MG63 (cell line): ENCODE results near the gene LUZP1. TPM values are rescaled to one million over a fixed set of nuclear protein-coding genes. Genes with fewer than 3 reads are reported as not detected.
A peak's percentile ranks its signal among the peaks of the same experiment; 100 is the strongest.
"Not testable (repeated sequence)": the region's sequence is repeated elsewhere in the genome, so short reads cannot be mapped to it uniquely, and the experiment has no call there.

Source experiments
- DNase-seq: peaks from one replicate; pipeline ENCODE4 v3.0.0-alpha.2; 2020
- H3K27me3 ChIP-seq: fragments of 250-450 bp; sonication (Bioruptor Pico); 2 replicates; pipeline ENCODE4 v1.5.1; 2020; ENCODE audit warnings: mild to moderate bottlenecking, moderate library complexity
- H3K36me3 ChIP-seq: fragments of 250-450 bp; sonication (Bioruptor Pico); 2 replicates; pipeline ENCODE4 v1.5.1; 2020; ENCODE audit warnings: mild to moderate bottlenecking, moderate library complexity
- H3K4me3 ChIP-seq: fragments of 250-450 bp; sonication (Bioruptor Pico); 2 replicates; pipeline ENCODE4 v1.5.1; 2020; ENCODE audit warnings: mild to moderate bottlenecking, moderate library complexity
- H3K9me3 ChIP-seq: fragments of 250-450 bp; sonication (Bioruptor Pico); 2 replicates; pipeline ENCODE4 v1.5.1; 2020; ENCODE audit warnings: mild to moderate bottlenecking, moderate library complexity
- total RNA-seq: library from RNA; depleted of rRNA; stranded (reverse); fragments of >200 nt; shearing (Covaris generic); gene quantifications from 2 replicates; pipeline ENCODE4 v1.2.3, GENCODE V29; 2014; ENCODE audit warnings: low replicate concordance

Gene LUZP1
- total RNA-seq, 1 experiment from 2014 or later, result 18.2 TPM

DNA sequence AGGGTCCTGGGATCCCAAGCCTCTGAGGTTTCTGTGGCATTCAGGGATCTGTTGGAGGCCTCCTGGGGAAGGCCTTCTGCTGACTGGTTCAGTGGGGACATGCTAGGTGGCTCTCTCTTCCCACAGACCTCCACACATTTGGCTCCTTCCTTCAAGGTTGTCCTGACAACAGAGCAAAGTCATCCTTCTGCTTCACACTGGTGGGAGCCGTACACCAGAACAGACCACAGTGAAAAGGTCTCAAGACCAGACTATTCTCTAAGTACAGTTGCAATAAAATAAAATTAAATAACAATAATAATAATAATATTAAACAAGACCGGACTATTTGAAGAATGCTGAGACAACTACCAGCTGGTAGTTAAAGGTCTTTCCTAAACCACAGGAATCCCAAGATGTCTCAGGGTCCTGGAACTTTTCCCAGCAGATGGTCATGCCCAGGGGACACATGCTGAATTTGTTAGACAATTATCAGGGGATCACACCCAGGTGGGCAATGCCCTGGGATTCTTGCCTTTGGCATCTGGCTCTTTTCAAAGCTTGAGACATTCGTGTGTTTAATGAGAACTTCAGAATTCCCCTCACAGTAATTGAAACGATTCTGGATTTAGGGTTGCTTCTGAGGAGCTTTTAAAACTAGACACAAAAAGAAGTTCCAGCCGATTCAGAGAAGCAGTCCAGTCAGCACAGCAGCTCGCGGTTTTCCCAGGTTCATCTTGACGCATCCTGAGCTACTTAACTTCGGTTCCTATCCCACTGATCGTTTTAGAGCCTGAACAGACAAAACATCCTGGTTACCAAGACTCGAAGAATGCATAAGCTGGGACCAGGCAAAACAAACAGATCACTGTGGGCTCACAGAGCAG is 25.7 kb upstream of the LUZP1 start:
- no peaks in the 10 kb centered on the region for H3K9me3 ChIP-seq
- H3K4me3 ChIP-seq, result no peak overlapping the region
- H3K36me3 ChIP-seq, result no peaks in the 10 kb centered on the region
- no peaks in the 10 kb centered on the region for H3K27me3 ChIP-seq
- DNase-seq, result peak; percentile 46

DNA sequence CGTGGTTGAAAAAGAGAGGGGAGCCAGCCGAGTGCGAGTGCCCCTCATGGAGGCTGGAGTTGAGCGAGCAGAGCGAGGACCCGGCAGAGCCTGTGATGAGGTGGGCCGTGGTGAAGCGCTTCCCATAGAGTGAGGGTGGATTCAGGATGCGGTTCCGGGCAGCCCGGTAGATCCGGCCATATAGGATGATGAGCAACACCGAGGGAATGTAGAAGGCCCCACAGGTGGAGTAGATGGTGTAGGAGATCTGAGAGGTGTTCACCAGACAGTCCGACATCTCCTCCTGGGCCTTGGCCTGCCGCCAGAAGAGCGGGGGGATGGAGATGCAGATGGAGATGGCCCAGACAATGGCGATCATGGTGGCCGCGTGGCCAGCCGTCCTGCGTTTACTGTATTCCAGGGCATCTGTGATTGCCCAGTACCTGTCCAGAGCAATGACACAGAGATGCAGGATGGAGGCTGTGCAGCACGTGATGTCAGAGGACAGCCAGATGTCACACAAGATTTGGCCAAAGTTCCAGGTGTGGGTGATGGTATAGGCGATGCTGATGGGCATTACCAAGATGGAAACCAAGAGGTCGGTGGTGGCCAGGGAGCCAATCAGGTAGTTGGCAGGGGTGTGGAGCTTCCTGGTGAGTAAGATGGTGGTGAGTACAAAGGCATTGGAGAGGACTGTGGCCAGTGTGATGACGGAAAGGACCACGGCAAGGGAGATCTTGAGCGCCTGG is 24.9 kb upstream of the LUZP1 start:
- no peak for DNase-seq
- no peaks in the 10 kb centered on the region for H3K36me3 ChIP-seq
- H3K4me3 ChIP-seq, result no peak overlapping the region
- no peaks in the 10 kb centered on the region for H3K27me3 ChIP-seq
- H3K9me3 ChIP-seq, result no peaks in the 10 kb centered on the region

DNA sequence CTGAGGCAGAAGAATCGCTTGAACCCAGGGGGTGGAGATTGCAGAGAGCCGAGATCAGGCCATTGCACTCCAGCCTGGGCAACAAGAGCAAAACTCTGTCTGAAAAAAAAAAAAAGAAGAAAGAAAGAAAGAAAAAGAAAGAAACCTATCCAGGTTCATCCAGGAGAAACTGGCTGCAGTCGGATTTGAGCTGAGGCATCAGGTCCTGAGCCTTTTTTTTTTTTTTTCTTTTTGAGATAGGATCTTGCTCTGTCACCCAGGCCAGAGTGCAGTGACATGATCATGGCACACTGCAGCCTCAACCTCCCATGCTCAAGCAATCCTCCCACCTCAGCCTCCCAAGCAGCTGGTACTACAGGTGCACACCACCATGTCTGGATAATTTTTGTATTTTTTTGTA is 22.5 kb upstream of the LUZP1 start:
- no peak for DNase-seq
- no peaks in the 10 kb centered on the region for H3K27me3 ChIP-seq
- no peaks in the 10 kb centered on the region for H3K36me3 ChIP-seq
- H3K9me3 ChIP-seq, result no peaks in the 10 kb centered on the region
- no peak overlapping the region for H3K4me3 ChIP-seq

DNA sequence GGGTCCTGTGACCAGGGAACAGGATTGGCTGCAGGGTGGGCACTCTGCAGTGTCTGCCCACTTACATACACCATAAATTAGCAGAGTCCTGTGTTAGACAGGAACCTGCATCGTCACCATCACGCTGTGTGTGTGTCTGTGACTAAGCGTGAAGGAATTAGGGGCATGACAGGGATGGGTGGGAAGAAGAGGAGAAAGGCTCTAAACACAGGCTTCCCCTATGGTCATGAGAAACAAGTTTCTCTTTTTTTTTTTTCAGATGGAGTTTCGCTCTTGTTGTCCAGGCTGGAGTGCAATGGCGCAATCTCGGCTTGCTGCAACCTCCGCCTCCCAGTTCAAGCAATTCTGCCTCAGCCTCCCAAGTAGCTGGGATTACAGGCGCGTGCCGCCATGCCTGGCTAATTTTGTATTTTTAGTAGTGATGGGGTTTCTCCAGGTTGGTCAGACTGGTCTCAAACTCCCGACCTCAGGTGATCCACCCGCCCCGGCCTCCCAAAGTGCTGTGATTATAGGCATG is 20.3 kb upstream of the LUZP1 start:
- H3K27me3 ChIP-seq, H3K4me3 ChIP-seq, H3K36me3 ChIP-seq, H3K9me3 ChIP-seq: not testable (repeated sequence)
- peak; percentile 18 for DNase-seq

DNA sequence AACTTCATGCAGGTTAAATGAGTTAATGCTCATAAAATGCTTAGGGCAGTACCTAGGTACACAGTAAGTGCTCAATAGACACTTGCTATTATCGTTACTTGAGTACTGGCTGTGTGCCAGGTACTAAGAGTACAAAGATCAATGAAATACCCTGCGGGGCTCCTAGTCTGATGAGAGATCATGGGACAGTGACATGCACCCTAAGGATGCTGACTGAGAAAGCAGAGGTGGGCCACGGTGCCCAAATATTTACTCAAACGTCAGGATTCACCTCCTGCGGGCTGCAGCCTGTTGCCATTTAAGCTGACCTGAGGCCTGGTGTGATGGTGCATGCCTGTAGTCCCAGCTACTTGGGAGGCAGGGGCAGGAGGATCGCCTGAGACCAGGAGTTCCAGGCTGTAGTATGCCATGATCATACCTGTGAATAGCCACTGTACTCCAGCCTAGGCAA is 19.8 kb upstream of the LUZP1 start:
- H3K9me3 ChIP-seq, result no peaks in the 10 kb centered on the region
- H3K27me3 ChIP-seq, result no peaks in the 10 kb centered on the region
- no peaks in the 10 kb centered on the region for H3K36me3 ChIP-seq
- H3K4me3 ChIP-seq, result no peak overlapping the region
- no peak for DNase-seq

DNA sequence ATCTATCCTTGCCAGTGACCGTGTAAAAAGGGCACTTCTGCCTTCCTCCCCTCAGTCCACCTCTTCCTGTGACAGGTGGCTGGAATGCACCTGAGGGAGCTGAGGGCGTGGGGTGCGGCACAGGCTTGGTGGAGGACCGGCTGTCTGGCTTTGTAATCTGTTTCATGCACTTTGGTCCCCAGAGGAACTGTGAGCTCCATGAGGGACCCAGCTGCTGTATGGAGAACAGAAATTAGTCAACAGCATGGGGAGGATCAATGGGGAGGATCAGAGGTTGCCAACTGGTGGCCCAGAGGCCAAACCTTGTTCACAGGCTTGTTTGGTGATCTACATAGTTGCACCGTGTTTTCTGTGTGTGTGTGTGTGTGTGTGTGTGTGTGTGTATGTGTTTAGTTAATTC is 19.0 kb upstream of the LUZP1 start:
- Histone ChIP-seq H3K9me3 (no peaks in the 10 kb centered on the region), H3K4me3 (no peak overlapping the region), H3K27me3 (no peaks in the 10 kb centered on the region), H3K36me3 (no peaks in the 10 kb centered on the region)
- DNase-seq, result no peak

DNA sequence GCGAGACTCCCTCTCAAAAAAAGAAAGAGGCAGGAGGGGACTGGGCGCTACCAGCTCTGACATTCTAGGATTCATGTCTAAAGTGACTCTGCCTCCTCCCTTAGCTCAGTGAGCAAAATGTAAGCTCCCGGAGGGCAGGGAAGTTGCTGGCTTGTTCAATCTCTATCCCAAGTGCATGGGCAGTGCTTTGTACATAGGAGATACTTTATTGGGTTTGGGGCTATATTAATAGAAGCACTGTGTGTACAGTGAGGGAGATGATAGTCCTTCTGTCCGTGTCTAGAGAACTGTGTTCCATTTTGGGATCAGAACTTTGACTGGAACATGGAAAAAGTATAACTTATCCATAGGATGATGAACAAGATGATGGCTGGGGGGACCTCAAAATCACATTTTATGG is 16.7 kb upstream of the LUZP1 start:
- no peak for DNase-seq
- Histone ChIP-seq H3K4me3 (no peak overlapping the region), H3K27me3 (no peaks in the 10 kb centered on the region), H3K36me3 (no peaks in the 10 kb centered on the region), H3K9me3 (no peaks in the 10 kb centered on the region)

DNA sequence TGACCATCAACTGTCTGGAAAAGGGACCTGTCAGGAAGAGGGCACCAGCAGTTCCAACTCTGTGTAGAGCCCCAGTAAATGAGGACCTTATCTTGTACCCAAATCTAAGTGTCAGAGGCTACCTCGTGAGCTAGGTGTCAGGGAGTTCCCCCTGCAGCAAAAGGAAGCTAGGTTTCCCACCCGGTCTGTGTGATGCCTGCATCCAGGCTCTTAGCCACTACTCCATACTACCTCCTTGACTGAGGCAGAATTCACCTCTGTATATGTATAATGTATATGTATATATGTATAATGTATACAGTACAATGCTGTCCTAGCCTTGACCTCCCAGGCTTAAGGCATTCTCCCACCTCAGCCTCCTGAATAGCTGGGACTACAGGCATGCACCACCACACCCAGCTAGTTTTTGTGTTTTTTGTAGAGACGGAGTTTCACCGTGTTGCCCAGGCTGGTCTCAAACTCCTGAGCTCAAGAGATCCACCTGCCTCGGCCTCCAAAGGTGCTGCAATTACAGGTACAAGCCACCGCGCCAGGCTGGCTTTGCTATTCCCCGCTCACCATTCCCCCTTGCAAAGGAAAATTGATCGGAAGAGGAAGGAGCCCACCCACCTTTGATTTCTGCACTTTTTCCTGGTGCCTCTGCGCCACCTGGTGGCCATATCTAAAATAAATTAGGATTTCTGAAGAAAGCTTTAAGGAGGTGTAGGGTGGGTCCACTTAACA is 15.7 kb upstream of the LUZP1 start:
- no peaks in the 10 kb centered on the region for H3K9me3 ChIP-seq
- no peak for DNase-seq
- no peaks in the 10 kb centered on the region for H3K36me3 ChIP-seq
- H3K4me3 ChIP-seq, result no peak overlapping the region
- H3K27me3 ChIP-seq, result no peaks in the 10 kb centered on the region

DNA sequence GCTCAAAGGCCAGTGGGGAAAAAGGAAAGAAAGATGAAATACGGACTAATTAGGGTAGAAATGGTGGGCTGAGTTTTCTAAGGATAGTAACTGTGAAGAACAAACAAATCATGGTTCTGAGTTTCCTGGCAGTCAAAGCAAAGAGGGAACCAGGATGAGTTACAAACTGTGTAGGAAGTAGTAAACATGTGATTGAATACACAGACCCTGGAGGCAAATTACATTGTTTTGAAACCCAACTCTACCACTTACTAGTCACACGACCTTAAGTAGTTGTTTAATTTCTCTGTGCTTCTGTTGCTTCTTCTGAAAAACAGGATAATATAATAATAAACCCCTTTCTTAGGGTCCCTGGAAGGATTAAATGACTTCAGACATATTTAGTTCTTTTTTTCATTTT is 11.2 kb upstream of the LUZP1 start:
- Histone ChIP-seq H3K4me3 (no peak overlapping the region), H3K9me3 (no peaks in the 10 kb centered on the region), H3K36me3 (no peaks in the 10 kb centered on the region), H3K27me3 (no peaks in the 10 kb centered on the region)
- DNase-seq, result no peak

DNA sequence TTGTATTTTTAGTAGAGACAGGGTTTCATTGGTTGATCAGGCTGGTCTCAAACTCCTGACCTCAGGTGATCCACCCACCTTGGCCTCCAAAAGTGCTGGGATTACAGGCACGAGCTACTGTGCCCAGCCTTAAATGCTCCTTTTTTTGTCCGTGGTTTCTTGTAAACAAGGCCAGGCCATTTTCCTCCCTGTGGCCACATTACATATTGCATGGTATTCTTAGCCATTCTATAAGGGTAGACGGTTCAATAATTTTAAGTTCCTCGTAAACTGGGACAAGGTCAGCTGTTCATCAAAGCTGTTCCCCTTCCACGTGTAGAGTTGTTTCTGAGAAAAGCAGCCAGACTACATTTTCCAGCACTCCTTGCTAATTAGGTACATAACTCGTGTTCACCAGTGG is 10.3 kb upstream of the LUZP1 start:
- no peaks in the 10 kb centered on the region for H3K9me3 ChIP-seq
- no peaks in the 10 kb centered on the region for H3K36me3 ChIP-seq
- no peak for DNase-seq
- no peaks in the 10 kb centered on the region for H3K27me3 ChIP-seq
- H3K4me3 ChIP-seq, result no peak overlapping the region

DNA sequence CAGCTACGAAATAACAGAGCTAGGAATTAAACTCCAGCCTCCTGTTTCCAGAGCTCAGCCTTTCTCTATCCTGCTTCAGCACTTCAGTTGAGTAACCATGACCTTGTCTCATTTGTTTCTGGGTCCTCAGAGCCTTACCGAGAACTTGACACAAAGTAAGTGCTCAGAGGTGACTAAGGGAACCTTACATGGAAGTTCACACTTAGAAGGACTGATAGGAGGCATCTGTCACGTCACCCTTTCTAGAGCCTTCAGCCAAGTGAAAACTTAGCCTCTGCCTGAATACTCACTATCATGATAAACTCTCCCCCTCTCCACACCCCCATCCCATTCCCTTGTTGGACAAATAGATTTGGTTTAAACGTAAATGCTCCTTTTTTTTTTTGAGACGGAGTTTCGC is 9.8 kb upstream of the LUZP1 start:
- Histone ChIP-seq H3K9me3 (no peaks in the 10 kb centered on the region), H3K4me3 (no peak overlapping the region), H3K27me3 (no peaks in the 10 kb centered on the region), H3K36me3 (no peaks in the 10 kb centered on the region)
- DNase-seq, result no peak

DNA sequence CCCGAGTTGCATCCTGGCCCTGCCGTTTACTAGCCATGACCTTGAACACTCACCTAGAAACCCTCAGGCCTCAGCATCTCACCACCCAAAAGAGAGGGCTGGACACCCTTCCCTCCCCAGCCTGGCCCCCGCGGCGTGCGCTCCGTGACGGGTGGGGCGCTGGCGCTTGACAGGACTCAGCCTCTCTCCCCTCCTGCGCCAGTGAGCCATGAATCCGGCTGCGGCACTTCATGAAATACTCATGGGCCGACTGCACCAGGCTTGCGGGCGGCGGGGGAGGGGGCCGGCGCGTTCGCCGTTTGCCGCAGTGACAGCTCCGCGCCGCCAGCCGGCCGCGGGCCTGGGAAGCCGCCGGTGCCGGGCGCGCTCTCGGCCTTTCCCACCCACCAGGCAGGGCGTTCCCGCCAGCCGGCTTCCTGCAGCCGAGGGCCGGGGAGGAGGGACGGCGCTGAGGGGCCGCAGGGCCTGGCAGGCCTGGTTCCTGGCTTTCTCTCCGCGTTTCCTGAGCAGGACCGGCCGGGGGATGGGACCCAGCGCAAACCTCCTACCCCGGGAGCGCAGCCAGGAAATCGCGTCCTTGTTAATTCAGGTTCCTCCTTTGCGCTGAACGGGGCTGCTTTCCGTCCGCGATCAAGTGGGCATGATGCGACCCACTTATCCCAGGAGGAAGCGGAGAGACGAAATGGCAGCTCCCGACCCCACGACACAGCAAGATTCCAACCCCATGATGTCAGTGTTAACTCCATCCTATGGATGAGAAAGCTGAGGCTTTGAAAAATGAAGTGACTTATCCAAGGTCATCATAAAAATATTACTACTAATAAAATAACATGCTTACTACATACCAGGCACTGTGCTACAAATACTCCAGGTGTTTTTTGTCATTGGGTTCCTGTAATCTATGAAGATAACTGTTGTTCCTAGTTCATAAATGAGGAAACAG is 9.1 kb upstream of the LUZP1 start:
- H3K36me3 ChIP-seq, result no peaks in the 10 kb centered on the region
- peak; percentile 80 for DNase-seq
- no peaks in the 10 kb centered on the region for H3K9me3 ChIP-seq
- no peaks in the 10 kb centered on the region for H3K27me3 ChIP-seq
- H3K4me3 ChIP-seq, result peak overlapping the region; percentile 39

DNA sequence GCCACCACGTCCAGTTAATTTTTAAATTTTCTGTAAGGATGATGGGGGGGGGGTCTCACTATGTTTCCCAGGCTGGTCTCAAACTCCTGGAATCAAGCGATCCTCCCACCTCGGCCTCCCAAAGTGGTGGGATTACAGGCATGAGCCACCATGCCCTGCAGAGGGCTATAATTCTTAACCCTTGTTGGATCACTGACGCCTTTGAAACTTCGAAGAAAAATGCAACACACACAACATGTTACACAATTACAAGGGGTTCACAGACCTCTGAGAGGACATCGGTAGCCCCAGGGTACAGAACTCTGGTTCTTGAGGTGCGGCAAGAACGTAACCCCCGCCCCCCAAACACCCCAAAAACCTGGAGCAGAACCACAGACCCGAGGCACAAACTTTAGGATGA is 8.4 kb upstream of the LUZP1 start:
- no peaks in the 10 kb centered on the region for H3K9me3 ChIP-seq
- peak overlapping the region; percentile 39 for H3K4me3 ChIP-seq
- H3K36me3 ChIP-seq, result no peaks in the 10 kb centered on the region
- no peak for DNase-seq
- H3K27me3 ChIP-seq, result no peaks in the 10 kb centered on the region

DNA sequence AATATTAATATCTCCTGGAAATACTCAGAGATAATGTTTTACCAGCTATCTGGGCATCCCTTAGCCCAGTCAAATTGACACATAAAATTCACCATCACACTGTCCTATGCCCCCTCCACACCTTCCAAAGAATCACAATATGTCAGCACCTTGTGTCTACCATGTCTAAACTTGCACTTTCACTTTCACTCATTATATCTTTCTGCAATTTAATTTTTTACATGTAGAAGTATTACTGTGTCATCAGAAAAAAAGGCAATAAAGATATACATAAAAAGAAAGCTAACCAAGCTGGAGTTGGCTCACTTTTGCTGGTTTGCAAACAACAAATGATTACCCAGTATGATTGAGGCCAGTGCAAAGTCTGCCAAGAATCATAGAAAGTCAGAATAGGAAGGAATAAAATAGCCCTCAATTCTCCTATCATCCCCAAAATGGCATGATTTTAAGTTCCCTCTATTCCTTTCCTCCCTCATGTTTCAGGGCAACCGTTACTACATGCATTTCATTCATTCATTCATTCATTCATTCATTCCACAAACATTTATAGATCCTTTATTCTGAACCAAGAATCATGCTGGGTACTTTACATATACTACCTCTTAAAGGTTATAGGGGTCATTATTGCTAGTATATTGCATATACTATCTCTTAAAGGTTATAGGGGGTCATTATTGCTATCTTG is 5.9 kb upstream of the LUZP1 start:
- H3K4me3 ChIP-seq, result no peak overlapping the region
- no peaks in the 10 kb centered on the region for H3K36me3 ChIP-seq
- no peaks in the 10 kb centered on the region for H3K27me3 ChIP-seq

DNA sequence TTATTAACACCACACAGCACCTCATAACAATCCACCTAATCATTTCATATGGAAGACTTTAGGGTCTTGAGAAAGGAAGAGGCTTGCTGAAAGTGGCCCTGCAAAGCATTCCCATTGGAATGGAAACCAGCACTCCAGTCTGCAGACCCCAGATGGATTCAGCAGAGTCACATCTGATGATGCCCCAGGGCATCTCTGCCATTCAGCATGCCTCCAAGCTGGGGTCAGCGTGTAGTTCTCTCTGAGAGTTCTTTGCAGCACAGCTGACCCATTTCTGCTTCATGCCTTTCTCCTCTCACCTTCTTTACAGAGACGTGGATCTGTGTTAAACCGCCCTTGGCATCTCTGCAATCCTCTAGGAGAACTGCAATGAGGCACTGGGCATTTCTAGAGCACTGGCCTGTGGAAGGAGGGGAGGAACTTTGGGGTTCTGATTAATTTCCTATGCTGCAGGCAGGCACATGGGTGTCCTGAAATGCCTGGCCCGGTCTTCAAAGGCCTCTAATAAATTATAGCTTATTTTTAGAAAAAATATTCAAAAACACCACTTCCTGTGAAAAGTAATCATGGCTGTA is 2.6 kb upstream of the LUZP1 start:
- Histone ChIP-seq H3K9me3 (no peaks in the 10 kb centered on the region), H3K27me3 (no peaks in the 10 kb centered on the region), H3K36me3 (no peaks in the 10 kb centered on the region), H3K4me3 (no peak overlapping the region)
- no peak for DNase-seq

More for the DNA sequence above, 5.9 kb upstream of the LUZP1 start:
- DNase-seq, result no peak
- no peaks in the 10 kb centered on the region for H3K9me3 ChIP-seq
